ENCODE data around the gene SORCS2.

- no peak for TF ChIP-seq CTCF (conservative IDR thresholded peaks at IDR 0.05; ENCODE audit: low read depth, low read length)
- TF ChIP-seq EZH2phosphoT487 (IDR thresholded peaks at IDR 0.05; ENCODE audit: borderline replicate concordance, low read length), result no peak
- no peak for TF ChIP-seq EZH2 (IDR thresholded peaks at IDR 0.05; ENCODE audit: low read length, unreplicated experiment)
Measured at GRCh38 chr4:7661066-7661748, 468.9 kb downstream of the SORCS2 start.

Data from PC-3 (cell line).